GM21529 (cell line): ENCODE data around the gene WDR91.
A peak's percentile ranks its signal among the peaks of the same experiment; 100 is the strongest.

Experiments used
- ATAC-seq: cut with Tn5 transposase; IDR thresholded peaks from one replicate; pipeline ENCODE4 v1.9.1; 2021; ENCODE audit not compliant: unreplicated experiment

Gene WDR91

DNA sequence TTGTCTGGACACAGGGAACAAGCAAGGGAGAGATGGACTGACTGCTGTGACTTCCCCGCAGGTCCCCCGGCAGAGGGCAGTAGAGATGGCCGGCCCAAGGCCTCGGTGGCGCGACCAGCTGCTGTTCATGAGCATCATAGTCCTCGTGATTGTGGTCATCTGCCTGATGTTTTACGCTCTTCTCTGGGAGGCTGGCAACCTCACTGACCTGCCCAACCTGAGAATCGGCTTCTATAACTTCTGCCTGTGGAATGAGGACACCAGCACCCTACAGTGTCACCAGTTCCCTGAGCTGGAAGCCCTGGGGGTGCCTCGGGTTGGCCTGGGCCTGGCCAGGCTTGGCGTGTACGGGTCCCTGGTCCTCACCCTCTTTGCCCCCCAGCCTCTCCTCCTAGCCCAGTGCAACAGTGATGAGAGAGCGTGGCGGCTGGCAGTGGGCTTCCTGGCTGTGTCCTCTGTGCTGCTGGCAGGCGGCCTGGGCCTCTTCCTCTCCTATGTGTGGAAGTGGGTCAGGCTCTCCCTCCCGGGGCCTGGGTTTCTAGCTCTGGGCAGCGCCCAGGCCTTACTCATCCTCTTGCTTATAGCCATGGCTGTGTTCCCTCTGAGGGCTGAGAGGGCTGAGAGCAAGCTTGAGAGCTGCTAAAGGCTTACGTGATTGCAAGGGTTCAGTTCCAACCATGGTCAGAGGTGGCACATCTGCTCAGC lies 46.8 kb downstream of the WDR91 start:
- no peak for ATAC-seq

DNA sequence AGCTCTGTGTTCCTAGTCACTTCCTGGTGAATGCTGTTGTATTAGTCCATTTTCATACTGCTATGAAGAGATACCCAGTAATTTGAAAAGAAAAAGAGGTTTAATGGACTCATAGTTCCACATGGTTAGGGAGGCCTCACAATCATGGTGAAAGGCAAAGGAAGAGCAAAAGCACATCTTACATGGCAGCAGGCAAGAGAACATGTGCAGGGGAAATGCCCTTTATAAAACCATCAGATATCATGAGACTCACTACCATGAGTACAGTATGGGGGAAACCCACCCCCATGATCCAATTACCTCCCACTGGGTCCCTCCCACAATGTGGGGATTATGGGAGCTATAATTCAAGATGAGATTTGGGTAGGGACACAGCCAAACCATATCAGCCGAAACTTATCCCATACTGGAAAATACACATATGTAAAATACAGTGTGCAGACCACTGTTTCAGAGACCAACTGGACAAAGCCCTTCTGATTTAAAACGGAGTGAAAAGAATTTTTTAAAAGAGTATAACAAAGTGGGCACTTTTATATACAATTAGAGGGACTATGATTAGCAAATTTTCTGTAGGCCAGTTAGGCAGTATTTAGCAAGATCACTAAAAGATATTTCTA lies 48.8 kb downstream of the WDR91 start:
- no peak for ATAC-seq

DNA sequence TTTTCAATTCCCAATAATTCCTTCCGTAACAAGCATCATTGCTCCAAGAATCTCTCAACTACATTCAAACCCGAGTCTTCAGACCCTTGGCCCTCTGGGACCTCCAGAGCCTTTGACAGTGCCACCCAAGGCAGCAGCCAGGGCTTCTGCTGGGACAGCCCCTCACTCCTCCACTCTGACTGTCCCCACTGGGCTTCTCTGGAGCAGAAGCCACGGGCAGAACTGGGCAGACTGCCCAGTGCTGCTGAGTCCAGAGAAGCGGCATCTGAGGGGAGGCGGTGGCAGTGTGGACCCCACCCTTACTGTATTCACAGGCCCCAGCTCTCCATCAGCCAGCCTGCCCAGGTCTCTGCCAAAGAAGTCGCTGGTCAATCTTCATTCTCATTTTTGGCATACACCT lies 49.7 kb downstream of the WDR91 start:
- ATAC-seq = no peak

- ATAC-seq = no peak
Measured at GRCh38 chr7:135160858-135161653, 50.3 kb downstream of the WDR91 start.

DNA sequence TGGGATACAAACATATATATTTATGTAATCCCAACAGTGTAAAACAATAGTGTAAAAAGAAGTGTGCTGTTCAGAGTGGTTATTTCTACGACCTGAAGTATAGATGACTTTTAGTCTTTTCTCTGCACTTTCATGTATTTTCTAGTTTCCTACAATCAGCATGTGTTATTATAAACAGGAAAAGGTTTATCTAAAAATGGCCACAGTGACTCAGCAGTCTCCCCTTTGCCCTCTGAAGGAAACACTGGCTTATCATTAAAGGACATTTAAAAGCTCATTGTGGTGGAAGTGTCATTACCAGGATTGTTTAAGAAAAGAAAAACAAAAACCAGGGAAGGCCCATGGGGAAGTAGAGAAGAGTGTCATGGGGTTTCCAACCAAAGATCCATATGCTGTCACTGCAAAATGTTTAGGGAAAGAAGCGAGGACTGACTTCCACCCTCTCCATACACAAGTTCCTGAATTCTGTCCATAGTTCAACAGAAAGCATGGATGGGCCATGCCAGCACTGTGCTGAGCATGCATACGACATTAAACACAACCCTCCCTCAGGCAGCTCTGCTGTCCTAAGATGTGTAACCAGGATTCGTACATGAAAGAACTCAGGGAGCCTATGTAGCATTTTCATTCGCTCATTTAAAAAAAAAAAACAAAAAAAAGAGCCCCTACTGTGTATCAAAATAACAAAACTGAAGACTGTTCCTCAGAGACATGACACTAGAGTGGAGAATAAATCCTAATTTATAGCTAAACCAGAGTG lies 51.0 kb downstream of the WDR91 start:
- peak; percentile 58 for ATAC-seq

- ATAC-seq = peak; percentile 5
Measured at GRCh38 chr7:135159359-135160085, 51.8 kb downstream of the WDR91 start.

GRCh38 chr7:135158874-135159273 lies 52.5 kb downstream of the WDR91 start:
- ATAC-seq = no peak

DNA sequence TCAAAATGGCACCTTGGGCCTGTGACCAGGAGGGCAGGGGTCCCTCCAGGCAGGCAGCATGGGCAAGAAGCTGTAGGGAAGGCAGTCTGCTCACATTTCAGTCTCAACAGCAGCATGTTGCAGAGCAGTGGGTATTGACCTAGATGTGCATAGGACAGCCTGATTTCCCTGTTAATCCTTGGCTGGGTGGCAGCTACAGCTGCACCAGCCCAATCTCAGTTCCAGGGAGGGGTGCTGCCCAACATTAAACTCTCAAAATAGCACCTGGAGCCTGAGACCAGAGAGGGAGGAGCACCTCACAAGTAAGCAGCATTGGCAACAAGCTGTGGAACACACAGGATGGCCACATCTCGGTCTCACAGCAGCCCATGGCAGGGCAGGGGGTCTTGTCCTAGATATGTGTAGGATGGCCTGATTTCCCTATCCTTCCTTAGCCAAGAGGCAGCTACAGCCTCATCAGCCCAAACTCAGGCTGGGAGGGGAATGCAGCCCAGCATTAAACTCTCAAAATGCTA lies 53.1 kb downstream of the WDR91 start:
- no peak for ATAC-seq

DNA sequence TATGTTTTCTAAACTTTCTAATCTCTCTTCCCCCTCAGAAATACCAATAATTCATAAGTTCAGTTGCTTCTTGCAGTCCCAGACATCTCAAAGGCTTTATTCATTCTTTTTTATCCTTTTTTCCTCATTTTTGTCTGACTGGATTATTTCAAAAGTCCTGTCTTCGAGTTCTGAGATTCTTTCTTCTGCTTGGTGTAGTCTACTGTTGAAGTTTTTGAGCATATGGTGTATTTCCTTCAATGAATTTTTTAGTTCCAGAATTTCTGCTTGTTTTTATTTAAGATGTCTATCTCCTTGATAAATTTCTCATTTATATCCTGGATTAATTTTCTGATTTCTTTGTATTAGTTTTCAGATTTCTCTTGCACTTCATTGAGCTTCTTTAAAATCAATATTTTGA lies 55.0 kb downstream of the WDR91 start:
- no peak for ATAC-seq

DNA sequence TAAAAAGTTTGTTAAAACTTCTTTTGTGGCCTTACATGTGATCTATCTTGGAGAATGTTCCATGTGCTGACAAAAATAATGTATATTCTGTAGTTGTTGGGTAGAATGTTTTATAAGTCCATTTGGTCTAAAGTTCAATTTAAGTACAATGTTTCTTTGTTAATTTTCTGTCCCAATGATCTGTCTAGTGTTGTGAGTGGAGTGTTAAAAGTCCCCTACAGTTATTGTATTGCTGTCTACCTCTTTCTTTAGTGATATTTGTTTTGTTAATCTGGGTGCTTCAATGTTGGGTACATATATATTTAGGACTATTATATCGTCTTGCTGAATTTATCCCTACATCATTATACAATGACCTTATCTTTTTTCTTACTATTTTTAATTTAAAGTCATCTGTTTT lies 56.6 kb downstream of the WDR91 start:
- no peak for ATAC-seq

- ATAC-seq = no peak
Measured at GRCh38 chr7:135152442-135152841, 58.9 kb downstream of the WDR91 start.

- ATAC-seq = no peak
Measured at GRCh38 chr7:135151533-135151932, 59.8 kb downstream of the WDR91 start.

DNA sequence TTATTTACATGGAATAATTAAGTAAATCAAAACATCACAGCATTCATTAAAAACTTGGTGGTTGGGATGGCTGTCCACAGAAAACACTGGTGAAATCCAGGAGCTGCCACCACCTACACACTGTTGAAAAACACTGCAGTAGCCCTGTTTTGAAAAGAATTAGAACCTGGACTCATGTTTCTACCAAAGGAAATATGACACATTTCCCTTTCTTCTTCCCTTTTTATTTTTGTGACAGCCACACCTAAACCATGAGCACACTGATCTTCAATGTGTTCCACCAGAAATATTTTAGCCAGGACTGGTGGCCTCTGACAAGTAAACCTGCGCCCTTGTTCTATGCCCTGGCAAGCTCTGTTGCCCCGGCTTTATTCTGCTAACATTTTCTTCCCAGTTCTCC lies 60.2 kb downstream of the WDR91 start:
- ATAC-seq = no peak

GRCh38 chr7:135150072-135150782 lies 61.1 kb downstream of the WDR91 start:
- no peak for ATAC-seq

DNA sequence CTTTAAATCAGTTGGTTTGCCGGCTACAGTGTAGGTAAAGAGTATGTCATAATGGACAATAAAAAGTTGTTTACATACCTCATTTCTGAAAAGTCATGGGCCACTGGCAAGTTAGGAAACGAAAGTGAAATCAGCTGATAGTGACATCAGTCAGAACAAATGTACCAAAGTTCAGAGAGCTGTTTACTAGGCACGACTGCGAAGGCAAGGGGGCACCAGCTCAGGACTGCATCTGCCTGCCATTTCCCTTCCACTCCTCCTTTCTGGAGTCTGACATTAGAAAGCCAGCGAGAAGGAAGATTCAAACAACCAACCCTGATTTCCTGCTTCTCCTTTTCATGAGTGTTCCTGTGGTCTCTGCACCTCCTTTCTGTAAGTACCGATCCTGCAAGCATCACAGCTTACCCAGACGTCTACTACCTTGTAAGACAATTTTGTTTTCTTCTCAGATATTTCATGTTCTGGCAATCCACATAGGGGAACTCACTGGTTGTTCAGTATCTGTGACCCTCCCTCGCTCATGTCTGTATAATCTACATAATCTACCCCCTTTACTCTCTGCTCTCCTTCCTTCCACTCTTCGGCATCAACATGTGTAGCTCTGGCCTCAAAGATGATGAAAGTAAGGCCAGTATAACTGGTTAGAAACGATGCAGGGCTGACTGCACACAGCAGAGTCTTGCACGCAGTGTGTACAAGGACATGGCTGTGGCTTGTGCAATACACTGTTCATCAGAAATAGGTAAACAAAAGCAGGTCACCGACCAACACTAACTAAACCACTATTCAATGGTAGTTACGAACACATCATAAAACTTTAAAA lies 63.2 kb downstream of the WDR91 start, which contains the start of gene TMEM140:
Gene TMEM140, plus strand, starts transcription at position 174 of the 823 bp plus-strand sequence. CDS start 16,370 bp downstream, outside the sequence.
- peak; percentile 77 for ATAC-seq

DNA sequence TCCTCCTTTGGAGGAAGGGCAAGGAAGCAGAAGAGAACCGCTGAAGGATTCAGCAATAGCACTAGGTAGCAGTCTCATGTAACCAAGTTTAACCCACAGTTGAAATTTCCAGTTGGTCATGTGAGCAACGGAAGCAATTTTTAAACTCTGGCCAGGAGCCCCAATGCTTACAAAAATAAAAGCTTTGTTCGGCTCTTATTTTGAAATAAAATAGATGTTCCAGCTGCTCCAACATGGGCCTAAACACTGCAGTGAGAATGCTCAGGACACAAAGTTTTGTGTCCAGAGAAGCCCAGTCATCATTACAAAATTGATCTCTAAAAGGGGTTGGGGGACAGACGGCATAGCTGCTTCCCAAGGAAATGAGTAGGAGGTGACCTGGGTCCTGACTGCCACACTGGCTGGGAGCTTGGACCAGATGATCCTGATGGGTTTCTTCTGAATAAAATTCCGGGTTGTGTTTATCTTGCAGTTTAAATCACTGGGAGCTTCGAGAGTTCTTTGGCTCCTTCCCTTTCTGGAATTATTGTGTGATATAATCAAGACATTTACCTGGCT lies 63.9 kb downstream of the WDR91 start:
- ATAC-seq = no peak

GRCh38 chr7:135143885-135144668 lies 67.2 kb downstream of the WDR91 start:
- no peak for ATAC-seq
